Astrocyte of the cerebellum (primary cell): ENCODE data around the gene ITPRIP.

ENCODE experiments used
- DNase-seq: peaks from one replicate; pipeline ENCODE4 v3.0.0-alpha.2; 2011; ENCODE audit warnings: low read depth
- H3K4me3 ChIP-seq: 2 replicates; pipeline ENCODE4 v1.5.1; 2011; ENCODE audit warnings: mild to moderate bottlenecking, low read depth, low read length, moderate library complexity
- CTCF ChIP-seq: IDR thresholded peaks from 2 replicates; pipeline ENCODE4 v1.5.1; 2012; ENCODE audit warnings: low read length, low read depth, moderate library complexity, mild to moderate bottlenecking; ENCODE audit errors: missing control alignments
- in situ Hi-C: cut with HindIII; loops from 2 replicates; pipeline ENCODE4 v1.10.0; 2017; ENCODE audit warnings: low sequenced_read_pairs

Gene ITPRIP

GRCh38 chr10:104274762-104275721, 63.2 kb downstream of the ITPRIP start:
- no peak for DNase-seq
- peak overlapping the region; percentile 39 for H3K4me3 ChIP-seq
- peak; percentile 94 for TF ChIP-seq CTCF
- in situ Hi-C loops: no loop called here

GRCh38 chr10:104273899-104274575, 64.2 kb downstream of the ITPRIP start:
- TF ChIP-seq CTCF: no peak

GRCh38 chr10:104273286-104273685, 65.0 kb downstream of the ITPRIP start:
- DNase-seq: no peak
- in situ Hi-C loops: no loop called here
- no peak for TF ChIP-seq CTCF
- no peak overlapping the region for H3K4me3 ChIP-seq

More at GRCh38 chr10:104273899-104274575, 64.2 kb downstream of the ITPRIP start:
- no peak for DNase-seq
- in situ Hi-C loops: no loop called here
- H3K4me3 ChIP-seq: no peak overlapping the region

GRCh38 chr10:104268713-104269645, 69.3 kb downstream of the ITPRIP start, which contains the start of gene GSTO2:
GSTO2 (plus strand) TSS chr10:104269184; CDS start chr10:104274916, 5,732 bp downstream.
- peak within 1 kb of the TSS; percentile 81 for H3K4me3 ChIP-seq
- TF ChIP-seq CTCF: no peak
- peak; percentile 98 for DNase-seq
- in situ Hi-C loops: no loop called here

GRCh38 chr10:104268405-104268712, 69.9 kb downstream of the ITPRIP start:
- TF ChIP-seq CTCF: no peak
- DNase-seq: no peak
- in situ Hi-C loops: no loop called here
- peak overlapping the region; percentile 81 for H3K4me3 ChIP-seq
